ENCODE data around the gene PITX2.

Gene PITX2

DNA sequence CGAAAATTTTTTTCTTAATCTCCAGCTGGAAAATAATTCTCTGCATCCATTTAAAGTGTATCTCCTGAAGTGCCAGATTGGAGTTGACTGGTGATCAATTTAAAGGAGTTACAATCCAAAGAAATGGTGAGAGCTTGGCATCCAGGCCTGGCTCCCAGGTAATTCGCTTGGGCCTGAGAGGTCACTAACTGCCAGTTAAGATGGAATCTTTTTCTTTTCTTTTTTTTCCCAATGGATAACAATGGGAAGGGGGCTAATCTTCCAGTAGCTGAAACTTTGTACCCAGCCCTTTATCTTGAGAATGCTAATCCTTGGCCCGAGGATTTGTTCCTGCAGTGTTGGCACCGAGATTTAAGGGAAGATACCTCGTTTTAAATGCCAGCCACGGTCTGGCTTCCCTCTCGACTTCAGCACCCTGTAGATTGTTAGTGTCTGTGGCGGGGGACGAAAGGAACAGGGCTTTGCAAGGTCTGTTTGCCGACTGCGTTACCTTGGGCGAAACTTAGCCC, 13.3 kb upstream of the PITX2 start:
- no peak for DNase-seq

- DNase-seq = no peak
Measured at GRCh38 chr4:110635163-110635865, 12.4 kb upstream of the PITX2 start.

DNA sequence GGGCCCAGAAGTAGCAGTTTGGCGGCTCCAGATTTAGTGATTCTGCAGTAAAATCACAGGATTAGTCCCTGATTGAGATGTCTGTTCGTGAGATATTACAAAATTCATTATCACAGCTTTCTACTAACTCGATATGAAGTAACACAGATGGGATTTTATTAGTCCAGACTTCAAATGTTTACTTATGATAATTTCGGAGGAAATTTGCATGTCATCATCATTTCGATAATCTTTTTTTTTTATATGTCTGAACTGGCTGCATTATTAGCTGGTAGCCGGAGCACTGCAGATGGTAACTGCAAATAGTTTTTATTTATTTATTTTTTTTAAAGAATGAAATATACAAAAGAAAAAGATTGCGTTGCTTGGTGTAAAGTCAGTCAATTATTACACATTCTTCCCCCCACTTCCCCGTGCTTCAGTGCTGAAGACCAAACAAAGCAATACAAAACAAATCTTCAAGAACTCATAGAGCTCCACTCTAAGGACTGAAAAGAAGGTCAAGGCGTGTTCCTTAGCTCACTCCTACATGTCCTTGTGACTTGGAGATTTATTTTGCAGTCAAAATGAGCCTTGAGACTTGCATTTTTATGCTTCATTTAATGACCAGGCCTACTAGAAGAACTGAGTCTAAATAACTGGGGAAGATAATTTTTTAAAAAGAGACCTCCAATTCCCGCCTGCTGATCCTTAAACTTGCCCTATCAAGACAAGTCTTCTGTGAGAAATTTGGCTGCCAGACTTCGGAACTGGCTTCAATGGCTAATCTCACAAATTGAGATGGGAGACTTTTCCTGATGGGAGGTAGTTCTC, 11.7 kb upstream of the PITX2 start:
- DNase-seq = no peak

- DNase-seq = no peak
Measured at GRCh38 chr4:110633358-110634341, 10.8 kb upstream of the PITX2 start.

DNA sequence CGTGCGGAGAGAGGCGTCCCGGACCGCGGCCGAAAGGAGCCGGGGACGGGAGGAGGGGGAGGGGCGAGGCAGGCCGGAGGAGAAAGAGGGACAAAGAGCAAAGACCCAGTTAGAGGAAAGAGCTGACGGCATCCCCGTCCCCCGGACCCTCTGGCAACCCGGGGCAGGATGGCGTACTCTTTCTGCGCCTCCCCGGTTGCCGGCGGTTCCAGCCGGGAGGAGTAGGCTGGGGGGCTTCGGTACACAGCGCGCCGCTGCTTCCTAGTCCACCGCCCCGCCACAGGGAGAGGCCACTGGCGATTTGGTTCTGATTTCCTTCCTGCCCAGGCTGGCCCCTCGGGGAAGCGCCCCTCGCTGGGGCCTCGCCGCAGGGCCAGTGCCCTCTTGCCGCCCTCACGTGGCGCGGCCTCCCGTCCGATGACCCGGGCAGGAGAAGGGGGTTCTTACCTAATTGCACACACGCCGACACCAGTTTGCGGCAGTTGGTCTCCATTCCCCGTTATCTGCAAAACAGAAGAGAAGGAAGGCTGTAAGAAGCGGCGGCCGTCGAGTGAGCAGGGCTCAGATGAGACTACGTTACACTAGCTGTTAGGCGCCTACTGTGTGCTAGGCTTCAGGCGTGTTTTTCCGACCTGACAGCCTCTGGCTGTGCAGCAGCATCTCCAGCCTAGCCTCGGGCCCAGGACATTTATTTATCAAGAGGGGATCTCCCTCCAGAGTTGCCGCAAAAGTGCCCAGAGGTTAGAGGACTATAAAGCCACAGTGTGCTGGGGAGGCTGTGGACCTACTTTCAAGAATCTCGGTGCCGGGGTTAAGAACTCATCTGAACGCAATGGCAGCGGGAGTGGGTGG, 9.9 kb upstream of the PITX2 start:
- no peak for DNase-seq

DNA sequence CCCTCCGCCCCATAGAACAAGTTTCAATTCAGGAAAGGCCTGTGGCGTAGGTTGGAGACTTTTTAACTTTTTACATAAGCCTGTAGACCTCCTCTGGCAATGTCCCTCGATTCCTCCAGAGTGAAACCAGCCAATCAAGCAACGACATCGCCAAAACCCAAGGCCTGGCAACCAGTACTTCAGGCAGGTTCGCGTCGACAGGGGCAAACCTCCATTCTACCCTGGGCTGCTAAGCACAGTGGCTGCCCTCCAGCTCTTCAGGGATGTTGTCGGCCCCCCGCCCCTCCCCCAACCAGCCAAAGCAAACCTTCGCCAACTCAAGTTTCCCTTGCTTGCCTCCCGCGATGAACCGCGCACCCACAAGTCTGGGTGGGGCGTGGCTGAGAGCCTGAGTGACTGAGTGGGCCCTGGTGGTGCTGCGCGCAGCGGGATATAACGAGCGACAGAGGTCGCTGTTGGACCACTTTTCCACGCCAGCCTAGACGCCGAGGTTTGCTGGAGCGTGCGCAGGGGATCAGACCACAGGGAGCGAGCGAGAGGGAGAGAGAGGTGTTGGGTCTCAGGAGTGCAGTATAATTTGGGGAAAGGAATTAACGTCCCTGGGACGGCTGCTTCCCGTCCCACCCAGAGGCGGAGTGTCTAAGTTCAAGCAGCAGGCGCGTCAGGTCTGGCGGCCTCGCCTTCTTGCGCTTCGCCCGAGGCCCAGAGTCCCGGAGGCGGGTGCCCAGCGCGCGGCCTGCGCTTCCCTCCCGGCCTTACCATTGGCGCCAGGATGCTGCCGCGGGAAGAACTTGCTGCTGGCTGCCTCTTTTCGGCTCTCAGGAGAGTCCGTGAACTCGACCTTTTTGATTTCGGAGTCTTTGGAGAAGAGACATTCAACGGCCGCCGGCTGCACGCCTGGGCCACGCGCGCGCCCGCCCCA, 9.0 kb upstream of the PITX2 start:
- no peak for DNase-seq

- no peak for DNase-seq
Measured at GRCh38 chr4:110630688-110631402, 8.0 kb upstream of the PITX2 start.

GRCh38 chr4:110629780-110630687, 7.2 kb upstream of the PITX2 start:
- no peak for DNase-seq

GRCh38 chr4:110629214-110629754, 6.4 kb upstream of the PITX2 start:
- no peak for DNase-seq

GRCh38 chr4:110628663-110629213, 5.9 kb upstream of the PITX2 start:
- no peak for DNase-seq

GRCh38 chr4:110627977-110628662, 5.2 kb upstream of the PITX2 start:
- no peak for DNase-seq

DNA sequence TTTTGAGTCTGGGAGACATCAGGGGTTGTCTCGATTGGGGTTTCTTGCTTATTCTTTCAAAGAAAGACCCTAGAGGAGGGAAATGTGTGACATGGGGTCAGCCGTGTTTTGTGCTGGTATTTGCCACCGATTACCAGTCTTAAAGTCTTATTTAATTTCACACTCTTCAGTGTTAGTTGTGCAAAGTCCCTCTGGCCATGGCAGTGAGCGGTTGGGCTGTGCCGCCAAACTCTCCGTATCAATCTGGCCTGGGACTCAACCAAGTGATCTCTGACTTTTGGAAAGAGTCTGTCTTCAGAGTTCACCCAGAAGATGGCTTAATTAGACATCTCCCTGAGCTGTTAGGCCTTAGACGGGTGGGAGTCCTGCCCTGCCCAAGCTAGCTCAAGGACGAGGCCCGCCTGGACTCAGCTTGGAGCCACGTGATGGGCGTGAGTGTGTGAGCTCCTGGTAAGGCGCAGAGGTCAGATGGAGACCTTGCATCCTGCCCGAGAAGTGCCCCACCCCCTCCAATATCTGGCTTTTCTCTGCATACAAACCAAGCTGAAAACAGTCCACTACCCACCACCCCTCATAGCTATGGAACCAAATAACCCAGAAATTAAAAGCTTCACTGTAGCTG, 3.8 kb upstream of the PITX2 start:
- DNase-seq = no peak

DNA sequence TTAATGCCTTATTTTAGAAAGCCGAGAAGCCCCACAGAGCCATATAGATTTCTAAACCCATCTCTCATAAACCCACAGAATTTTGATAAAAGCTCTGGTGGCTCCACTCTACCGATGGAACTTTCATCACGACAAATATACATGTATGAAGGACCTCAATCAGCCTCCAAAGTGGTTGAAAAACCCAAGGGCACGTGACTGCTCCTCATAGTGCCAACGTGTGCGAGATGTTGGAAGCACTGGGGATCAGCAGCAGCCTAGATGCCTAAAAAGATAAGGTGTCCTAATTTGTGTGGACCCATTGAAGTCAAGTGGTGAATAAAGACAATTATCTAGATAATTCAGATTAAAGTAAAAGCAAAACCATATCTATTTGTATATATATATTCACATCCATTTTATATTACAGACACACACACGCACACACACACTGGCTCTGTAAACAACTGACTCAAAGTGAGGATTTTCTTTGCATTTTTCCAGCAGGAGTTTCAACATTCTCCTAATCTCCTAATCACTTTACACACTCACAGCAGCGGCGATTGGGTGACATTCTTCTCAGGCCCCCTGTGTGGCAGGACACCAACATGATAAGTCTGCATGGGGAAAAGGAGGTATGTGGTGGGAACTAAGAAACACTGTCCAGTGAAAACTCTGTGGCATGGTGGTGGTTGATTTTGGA, 2.8 kb upstream of the PITX2 start:
- no peak for DNase-seq

GRCh38 chr4:110624904-110625494, 2.1 kb upstream of the PITX2 start:
- no peak for DNase-seq

GRCh38 chr4:110624398-110624780, 1.5 kb upstream of the PITX2 start:
- DNase-seq = no peak

DNA sequence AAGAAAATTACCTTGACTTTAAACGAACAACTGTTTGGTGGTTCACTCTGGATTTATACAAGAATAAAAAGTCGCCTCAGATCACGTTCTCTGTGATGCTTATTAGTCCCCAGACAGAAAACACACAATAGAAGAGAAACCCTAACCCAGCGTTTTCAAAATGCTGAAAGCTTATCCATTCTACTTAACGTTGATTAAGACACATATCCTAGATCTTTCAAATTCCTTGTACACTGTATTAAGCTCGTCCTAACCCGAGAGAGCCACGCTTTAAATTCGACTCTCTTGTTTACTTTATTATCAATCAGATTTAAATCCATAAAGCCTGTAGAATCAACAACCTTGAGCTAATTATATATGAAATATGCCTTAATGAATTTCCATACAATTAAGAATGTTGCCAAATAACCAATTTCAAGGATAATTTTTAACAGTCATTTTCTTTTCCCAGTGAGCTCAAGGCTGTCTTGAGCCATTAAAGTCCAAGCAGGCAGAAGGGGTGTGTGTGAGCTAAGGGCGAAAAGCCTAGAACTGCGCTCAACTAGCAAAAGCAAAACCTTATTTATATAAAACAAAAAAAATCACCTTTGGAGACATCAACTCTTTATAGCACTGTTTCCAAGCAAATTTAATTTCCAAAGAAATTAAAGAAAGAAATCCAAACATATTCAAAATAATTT, 981 bp upstream of the PITX2 start:
- no peak for DNase-seq
